NCI-H2029 (cell line): Measurements from ENCODE around the gene PSMB7.

Experiments
- DNase-seq: peaks from one replicate; lab custom pipeline; 2025; lab: John Stamatoyannopoulos, UW

Gene PSMB7

GRCh38 chr9:124415102-124415851 lies at the start of gene PSMB7:
TSS of gene PSMB7 (minus strand) at chr9:124415442. CDS start at chr9:124415425, 17 bp downstream.
- DNase-seq: peak; percentile 98

GRCh38 chr9:124462739-124463138 lies 47.5 kb upstream of the PSMB7 start:
- no peak for DNase-seq

- DNase-seq: no peak
Observed at GRCh38 chr9:124458441-124458840, 43.2 kb upstream of the PSMB7 start.

GRCh38 chr9:124457887-124458431 lies 42.7 kb upstream of the PSMB7 start:
- DNase-seq: no peak

- DNase-seq: no peak
Observed at GRCh38 chr9:124457079-124457886, 42.0 kb upstream of the PSMB7 start.

GRCh38 chr9:124456341-124457078 lies 41.3 kb upstream of the PSMB7 start:
- DNase-seq: no peak

GRCh38 chr9:124455820-124456219 lies 40.6 kb upstream of the PSMB7 start:
- no peak for DNase-seq

GRCh38 chr9:124454791-124455443 lies 39.7 kb upstream of the PSMB7 start:
- DNase-seq: no peak

GRCh38 chr9:124454296-124454695 lies 39.1 kb upstream of the PSMB7 start:
- no peak for DNase-seq

GRCh38 chr9:124453586-124454191 lies 38.4 kb upstream of the PSMB7 start:
- no peak for DNase-seq

GRCh38 chr9:124452841-124453585 lies 37.8 kb upstream of the PSMB7 start:
- no peak for DNase-seq

GRCh38 chr9:124452326-124452725 lies 37.1 kb upstream of the PSMB7 start:
- no peak for DNase-seq

- no peak for DNase-seq
Observed at GRCh38 chr9:124450931-124451661, 35.9 kb upstream of the PSMB7 start.

- DNase-seq: peak; percentile 63
Observed at GRCh38 chr9:124450241-124450924, 35.1 kb upstream of the PSMB7 start, which contains the start of gene ADGRD2. TSS of gene ADGRD2 (plus strand) at chr9:124450451. CDS start at chr9:124451667, 1,216 bp downstream.

- DNase-seq: no peak
Observed at GRCh38 chr9:124449381-124450151, 34.3 kb upstream of the PSMB7 start.

GRCh38 chr9:124448019-124448418 lies 32.8 kb upstream of the PSMB7 start:
- no peak for DNase-seq

- no peak for DNase-seq
Observed at GRCh38 chr9:124447297-124447661, 32.0 kb upstream of the PSMB7 start.

- DNase-seq: no peak
Observed at GRCh38 chr9:124444166-124444565, 28.9 kb upstream of the PSMB7 start.
